T-cell (primary cell): ENCODE data around the gene NOB1. TPM values are rescaled to one million over a fixed set of nuclear protein-coding genes. Genes with fewer than 3 reads are reported as not detected.
A peak's percentile ranks its signal among the peaks of the same experiment; 100 is the strongest.

Experiments used
- ATAC-seq, 4 experiments: fragments of 200-7000 bp in 3 of 4; fragments of 150-1000 bp in 1 of 4; cut with Tn5 transposase; replicated peaks in 1 of 4; 1 replicate in 3 of 4; 2 replicates in 1 of 4; pipeline ENCODE4 v1.10.0; 2021; ENCODE audit warnings: moderate library complexity in 3 of 4, mild to moderate bottlenecking in 2 of 4, moderate number of reproducible peaks in 1 of 4
- CTCF ChIA-PET, 2 donors: fragments of 300-600 bp; sonication (Branson Sonifier 250); formaldehyde crosslinking; loops; one replicate each; lab custom pipeline; 2022; ENCODE audit warnings: antibody characterized with exemption in 2 of 2; lab: Charles Lee
- POLR2A ChIA-PET, 2 donors: fragments of 300-600 bp; sonication (Branson Sonifier 250); formaldehyde crosslinking; loops; one replicate each; lab custom pipeline; 2022; ENCODE audit warnings: antibody characterized with exemption in 2 of 2; lab: Charles Lee
- DNase-seq, 35 experiments: peaks; one replicate each; pipeline versions ENCODE4 v3.0.0 to v3.0.0-alpha.2; 2013 to 2023
- H3K27ac ChIP-seq: one replicate; pipeline ENCODE4 v1.5.1; 2013; ENCODE audit warnings: low read length
- H3K27me3 ChIP-seq, 2 experiments: replicated peaks in 1 of 2; 1 replicate in 1 of 2; 2 replicates in 1 of 2; pipeline versions ENCODE4 v1.6.1 to v1.7.0; 2013; ENCODE audit warnings: low read length in 1 of 2, mixed read lengths in 1 of 2; ENCODE audit not compliant: control insufficient read depth in 2 of 2, insufficient read depth in 2 of 2; ENCODE audit errors: extremely low read depth in 1 of 2
- H3K36me3 ChIP-seq, 2 donors: 1 replicate in 1 of 2; 2 replicates in 1 of 2; pipeline versions ENCODE4 v1.6.1 to v1.7.0; 2013; ENCODE audit warnings: low read length in 1 of 2; ENCODE audit not compliant: control insufficient read depth in 2 of 2, insufficient read depth in 1 of 2; ENCODE audit errors: extremely low read depth in 1 of 2
- H3K4me1 ChIP-seq, 2 experiments: 1 replicate in 1 of 2; 2 replicates in 1 of 2; pipeline versions ENCODE4 v1.6.1 to v1.7.0; 2013; ENCODE audit warnings: low read length in 2 of 2, mixed read lengths in 1 of 2; ENCODE audit not compliant: insufficient read depth in 2 of 2, control insufficient read depth in 1 of 2; ENCODE audit errors: extremely low read depth in 1 of 2
- H3K4me3 ChIP-seq, 2 donors: 1 replicate in 1 of 2; 2 replicates in 1 of 2; pipeline versions ENCODE4 v1.5.1 to v1.7.0; 2013; ENCODE audit warnings: mild to moderate bottlenecking in 2 of 2, low read length in 1 of 2, moderate library complexity in 1 of 2; ENCODE audit not compliant: control insufficient read depth in 1 of 2; ENCODE audit errors: extremely low read depth in 1 of 2
- H3K9me3 ChIP-seq: 2 replicates; pipeline ENCODE4 v1.7.0; 2013
- H3K27ac Mint-ChIP-seq, 2 donors: one replicate each; pipeline ENCODE4 v1.8.0; 2020 to 2021; ENCODE audit warnings: mild to moderate bottlenecking in 2 of 2, mixed read lengths in 2 of 2
- H3K27me3 Mint-ChIP-seq, 2 donors: one replicate each; pipeline ENCODE4 v1.8.0; 2021 to 2022; ENCODE audit warnings: mixed read lengths in 2 of 2
- H3K36me3 Mint-ChIP-seq: one replicate; pipeline ENCODE4 v1.8.0; 2021; ENCODE audit warnings: mixed read lengths
- H3K4me1 Mint-ChIP-seq, 3 donors: one replicate each; pipeline ENCODE4 v1.8.0; 2020 to 2022; ENCODE audit warnings: mixed read lengths in 3 of 3, mild to moderate bottlenecking in 1 of 3
- H3K4me3 Mint-ChIP-seq, 3 donors: one replicate each; pipeline ENCODE4 v1.8.0; 2020 to 2022; ENCODE audit warnings: mild to moderate bottlenecking in 3 of 3, mixed read lengths in 3 of 3, moderate library complexity in 3 of 3
- H3K9me3 Mint-ChIP-seq, 3 donors: one replicate each; pipeline ENCODE4 v1.8.0; 2020 to 2022; ENCODE audit warnings: mixed read lengths in 3 of 3
- WGBS: methylation state at CpG from one replicate; pipeline ENCODE4 v1.1.5; 2013; ENCODE audit warnings: missing lambda C conversion rate; ENCODE audit not compliant: insufficient coverage; 5-methylcytosine and 5-hydroxymethylcytosine counted together
- total RNA-seq, 35 experiments: library from RNA in 6 of 35; stranded (reverse) in 6 of 35; fragments of 120-200 nt in 1 of 35; gene quantifications; one replicate each; pipeline versions ENCODE4 v1.2.1 to v1.2.4 and lab custom pipeline; 2013 to 2026

The NOB1 gene
- total RNA-seq (10 to 100 TPM; 29.7 to 66.1 (median 60.9) TPM), total RNA-seq (lab: John Stamatoyannopoulos, UW) (28.1 to 131 (median 42.8) reads per million in 29 experiments)
- 26.1 TPM for total RNA-seq (2013)

DNA sequence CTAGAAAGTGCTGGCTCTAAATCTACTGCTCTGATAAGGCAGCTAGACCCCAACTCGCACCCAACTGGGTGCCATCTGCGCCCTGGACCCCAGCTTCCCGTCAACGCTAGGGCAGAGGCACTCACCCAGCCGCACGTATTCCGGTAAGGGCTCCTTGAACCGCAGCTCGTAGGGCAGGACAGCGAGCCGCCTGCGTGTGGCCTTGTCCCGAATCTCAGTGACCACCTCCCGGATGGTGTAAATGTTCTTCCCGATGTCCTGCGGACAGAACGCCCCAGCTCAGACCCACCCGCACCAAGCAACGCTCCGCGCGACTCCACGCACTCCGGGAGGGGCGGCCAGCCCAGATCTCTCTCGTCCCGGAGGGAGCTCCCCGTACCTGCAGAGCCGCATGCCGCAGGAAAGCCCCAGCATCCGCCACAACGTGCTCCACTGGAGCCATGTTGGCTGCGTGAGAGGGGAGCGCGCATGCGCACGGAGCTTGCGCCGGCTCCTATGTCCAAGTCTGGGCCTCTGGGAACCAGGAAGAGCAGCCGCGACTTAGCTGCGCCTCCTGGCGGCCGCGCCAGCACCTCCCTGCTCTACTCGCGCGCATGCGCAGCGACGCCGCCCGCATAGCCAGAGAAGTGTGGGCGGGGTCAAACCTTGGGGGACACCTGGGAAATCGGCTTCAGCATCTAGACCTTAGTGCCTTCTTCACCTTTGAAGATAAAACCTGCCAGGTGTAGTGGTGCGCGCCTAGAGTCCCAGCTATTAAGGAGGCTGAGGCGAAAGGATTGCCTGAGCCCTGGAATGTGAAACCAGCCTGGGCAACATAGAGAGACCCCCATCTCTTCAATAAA, at the start of gene NOB1:
Gene NOB1, minus strand, starts transcription at position 458 of the 842 bp plus-strand sequence. Its CDS starts 16 bp downstream, at position 442.
- H3K27ac Mint-ChIP-seq, result peak within 1 kb of the TSS; percentile 98 to 99
- Histone ChIP-seq H3K9me3 (no peaks in the 10 kb centered on the region), H3K4me3 (peak within 1 kb of the TSS; percentile 99 to 100), H3K27ac (peak within 1 kb of the TSS; percentile 63), H3K4me1 (peaks cover 8 to 20% of the 10 kb centered on the region in 2 experiments), H3K27me3 (no peaks in the 10 kb centered on the region), H3K36me3 (peaks cover 0 to 24% of the 10 kb centered on the region in 2 donors)
- no peaks in the 10 kb centered on the region for H3K27me3 Mint-ChIP-seq
- ChIA-PET POLR2A (interaction anchor here (0.5 to 1.1 kb wide), 6 partner anchors 8 to 344 kb away, joined by 3 to 7 read pairs (median 4); no protein-coding TSS in a partner anchor), CTCF (interaction anchor here (0.5 to 2.3 kb wide), 18 partner anchors 8 to 428 kb away, joined by 3 to 23 read pairs (median 4); partner anchors contain the start of gene NQO1 (in 1 of the 2))
- peak; percentile 91 to 100 (median 97) for DNase-seq
- H3K9me3 Mint-ChIP-seq, result no peaks in the 10 kb centered on the region
- peaks cover 14% of the 10 kb centered on the region for H3K36me3 Mint-ChIP-seq
- H3K4me3 Mint-ChIP-seq, result peak within 1 kb of the TSS; percentile 96 to 100 (median 100)
- ATAC-seq, result peak; percentile 96 to 98 (median 98)
- peaks cover 30 to 32% (median 32%) of the 10 kb centered on the region in 3 donors for H3K4me1 Mint-ChIP-seq
- under 1% methylated on average over 42 of the region's 58 CpGs for WGBS

DNA sequence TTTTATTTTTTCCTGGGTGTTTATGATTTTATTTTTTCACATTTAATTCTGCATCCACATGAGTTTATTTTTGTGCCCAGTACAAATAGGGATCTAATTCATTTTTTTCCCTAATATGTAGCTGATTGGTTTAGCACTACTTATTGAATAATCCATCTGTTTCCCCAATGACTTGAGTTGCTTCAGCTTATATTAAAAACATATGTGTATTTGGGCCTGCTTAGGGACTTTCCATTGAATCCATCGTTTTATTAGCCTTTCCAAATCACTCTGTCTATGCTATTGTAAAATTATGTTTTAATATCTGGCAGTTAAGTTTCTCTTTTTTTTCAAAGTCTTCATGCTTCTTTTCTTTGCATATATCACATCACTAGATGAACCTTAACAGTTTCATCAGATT, 49.6 kb upstream of the NOB1 start:
- Mint-ChIP-seq H3K27me3 (no peaks in the 10 kb centered on the region), H3K4me1 (peaks cover 0 to 1% (median 0%) of the 10 kb centered on the region in 3 donors), H3K27ac (no peak overlapping the region), H3K4me3 (no peak overlapping the region), H3K9me3 (no peaks in the 10 kb centered on the region), H3K36me3 (peaks cover 43% of the 10 kb centered on the region)
- Histone ChIP-seq H3K4me1 (no peaks in the 10 kb centered on the region), H3K9me3 (no peaks in the 10 kb centered on the region), H3K27ac (no peak overlapping the region), H3K36me3 (peaks cover 0 to 13% of the 10 kb centered on the region in 2 donors), H3K27me3 (no peaks in the 10 kb centered on the region), H3K4me3 (no peak overlapping the region)
- no CpG with 5 or more reads among the region's 1 CpG for WGBS
- ChIA-PET CTCF (no interaction called here), POLR2A (interaction anchor here in 1 of 2 donors (0.6 kb wide), 1 partner anchor 250 kb away, joined by 4 read pairs; no protein-coding TSS in a partner anchor)
- ATAC-seq, result no peak
- DNase-seq, result no peak

DNA sequence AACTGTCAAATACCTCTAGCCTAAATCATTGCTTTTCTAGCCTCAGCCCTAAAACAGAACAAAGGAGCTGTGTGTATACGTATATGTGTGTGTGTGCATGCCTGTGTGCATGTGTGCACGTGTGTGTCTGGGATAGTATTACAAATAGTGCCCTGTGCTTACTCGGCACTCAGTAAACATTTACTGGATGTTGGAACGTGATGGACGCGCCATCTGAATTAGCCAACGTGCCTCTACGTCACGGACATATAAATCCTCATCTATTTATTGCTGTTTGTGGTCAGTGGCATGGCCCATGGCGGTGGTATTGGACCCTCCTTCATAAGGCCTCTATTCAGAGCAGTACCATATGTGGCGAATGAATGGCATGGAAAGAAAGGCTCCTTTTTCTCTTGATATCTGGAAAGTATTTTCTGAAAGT, 44.9 kb upstream of the NOB1 start:
- no peak overlapping the region for H3K4me3 ChIP-seq
- H3K27me3 ChIP-seq, result no peaks in the 10 kb centered on the region
- H3K27ac Mint-ChIP-seq, result no peak overlapping the region
- H3K4me1 ChIP-seq, result no peaks in the 10 kb centered on the region
- peaks cover 38% of the 10 kb centered on the region for H3K36me3 Mint-ChIP-seq
- CTCF ChIA-PET, result no interaction called here
- peaks cover 3 to 13% of the 10 kb centered on the region in 2 donors for H3K36me3 ChIP-seq
- POLR2A ChIA-PET, result no interaction called here
- H3K4me1 Mint-ChIP-seq, result peaks cover 0 to 4% (median 4%) of the 10 kb centered on the region in 3 donors
- H3K9me3 ChIP-seq, result no peaks in the 10 kb centered on the region
- H3K27me3 Mint-ChIP-seq, result no peaks in the 10 kb centered on the region
- DNase-seq, result no peak
- no peaks in the 10 kb centered on the region for H3K9me3 Mint-ChIP-seq
- no peak overlapping the region for H3K27ac ChIP-seq
- ATAC-seq, result no peak
- WGBS, result no CpG with 5 or more reads among the region's 11 CpGs
- H3K4me3 Mint-ChIP-seq, result no peak overlapping the region

DNA sequence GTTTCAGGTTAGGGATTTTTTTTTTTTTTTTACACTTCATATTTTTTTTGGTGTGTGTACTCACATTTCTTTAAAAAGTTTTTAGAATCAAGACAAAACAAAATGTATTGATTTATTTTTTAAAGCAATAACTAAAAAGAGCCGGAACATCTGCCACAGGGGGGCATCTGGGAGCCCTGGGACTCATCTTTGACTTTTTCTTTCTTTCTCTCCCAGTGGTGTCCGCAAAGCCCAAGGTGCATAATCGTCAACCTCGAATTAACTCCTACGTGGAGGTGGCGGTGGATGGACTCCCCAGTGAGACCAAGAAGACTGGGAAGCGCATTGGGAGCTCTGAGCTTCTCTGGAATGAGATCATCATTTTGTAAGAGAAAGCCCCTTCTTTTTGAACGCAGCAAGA, 43.7 kb upstream of the NOB1 start:
- Histone ChIP-seq H3K36me3 (peaks cover 3 to 15% of the 10 kb centered on the region in 2 donors), H3K27ac (no peak overlapping the region), H3K9me3 (no peaks in the 10 kb centered on the region), H3K27me3 (no peaks in the 10 kb centered on the region), H3K4me3 (no peak overlapping the region), H3K4me1 (no peaks in the 10 kb centered on the region)
- H3K27me3 Mint-ChIP-seq, result no peaks in the 10 kb centered on the region
- 100% methylated on average over 1 of the region's 8 CpGs for WGBS
- H3K4me3 Mint-ChIP-seq, result no peak overlapping the region
- peaks cover 32% of the 10 kb centered on the region for H3K36me3 Mint-ChIP-seq
- ChIA-PET POLR2A (no interaction called here), CTCF (interaction anchor here in 1 of 2 donors (0.6 to 1.2 kb wide), 2 partner anchors 120 to 132 kb away, joined by 3 read pairs; no protein-coding TSS in a partner anchor)
- H3K9me3 Mint-ChIP-seq, result no peaks in the 10 kb centered on the region
- DNase-seq, result no peak
- ATAC-seq, result no peak
- peaks cover 0 to 4% (median 4%) of the 10 kb centered on the region in 3 donors for H3K4me1 Mint-ChIP-seq
- H3K27ac Mint-ChIP-seq, result no peak overlapping the region

DNA sequence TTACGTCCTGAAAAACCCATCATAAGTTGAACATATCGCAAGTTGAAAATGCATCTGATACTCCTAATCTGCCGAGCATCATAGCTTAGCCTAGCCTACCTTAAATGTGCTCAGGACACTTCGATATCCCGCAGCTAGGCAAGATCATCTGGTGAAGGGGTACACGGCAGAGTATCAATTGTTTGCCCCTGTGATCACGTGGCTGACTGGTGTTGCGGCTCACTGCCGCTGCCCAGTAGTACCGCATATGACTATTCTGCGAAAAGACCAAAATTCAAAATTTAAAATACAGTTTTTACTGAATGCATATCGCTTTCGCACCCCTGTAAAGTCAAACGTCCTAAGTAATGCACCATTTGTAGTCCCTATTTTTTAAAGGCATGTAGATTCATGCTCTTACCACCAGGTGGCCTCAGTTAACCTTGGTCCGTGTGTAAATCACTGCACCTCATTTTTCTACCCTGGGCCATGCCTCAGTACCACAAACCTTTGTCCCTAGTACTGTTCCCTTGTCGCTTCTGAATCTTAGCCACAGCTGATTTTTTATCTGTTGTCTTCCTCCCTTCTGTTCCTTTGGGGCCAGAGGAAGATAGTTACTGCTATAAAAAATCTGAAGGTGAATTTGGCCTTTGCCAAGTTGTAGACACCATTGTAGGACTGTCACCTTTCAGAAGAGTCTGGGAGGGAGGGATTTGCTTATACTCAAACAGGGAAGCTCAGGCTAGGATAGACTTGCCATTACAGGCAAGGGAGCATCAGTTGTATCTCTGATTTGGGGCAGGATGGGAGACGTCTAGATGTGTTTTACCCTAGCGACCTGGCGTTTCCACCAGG, 41.8 kb upstream of the NOB1 start:
- peaks cover 25% of the 10 kb centered on the region for H3K36me3 Mint-ChIP-seq
- Histone ChIP-seq H3K9me3 (no peaks in the 10 kb centered on the region), H3K4me3 (no peak overlapping the region), H3K27ac (no peak overlapping the region), H3K4me1 (no peaks in the 10 kb centered on the region), H3K36me3 (peaks cover 3 to 23% of the 10 kb centered on the region in 2 donors), H3K27me3 (no peaks in the 10 kb centered on the region)
- no peaks in the 10 kb centered on the region for H3K9me3 Mint-ChIP-seq
- H3K27ac Mint-ChIP-seq, result peak overlapping the region in 1 of 2 donors; percentile 48
- no peak overlapping the region for H3K4me3 Mint-ChIP-seq
- ChIA-PET CTCF (interaction anchor here (0.7 to 1.7 kb wide), 3 partner anchors 10 to 110 kb away, joined by 3 to 4 read pairs (median 3); no protein-coding TSS in a partner anchor), POLR2A (interaction anchor here in 1 of 2 donors (0.6 kb wide), 1 partner anchor 557 kb away, joined by 4 read pairs; no protein-coding TSS in a partner anchor)
- no peaks in the 10 kb centered on the region for H3K27me3 Mint-ChIP-seq
- peaks cover 0 to 4% (median 4%) of the 10 kb centered on the region in 3 donors for H3K4me1 Mint-ChIP-seq
- WGBS, result 87% methylated on average over 18 of the region's 19 CpGs
- ATAC-seq, result peak; percentile 55 to 69 (median 60)
- DNase-seq, result peak in 18 of 35 experiments; percentile 1 to 62 (median 6)
